ENCODE measurements around the gene MKS1. TPM values are rescaled to one million over a fixed set of nuclear protein-coding genes. Genes with fewer than 3 reads are reported as not detected.

MKS1 gene
- total and polyA plus RNA-seq, 11 donors: 3.3 to 15.1 (median 6.4) TPM

DNA sequence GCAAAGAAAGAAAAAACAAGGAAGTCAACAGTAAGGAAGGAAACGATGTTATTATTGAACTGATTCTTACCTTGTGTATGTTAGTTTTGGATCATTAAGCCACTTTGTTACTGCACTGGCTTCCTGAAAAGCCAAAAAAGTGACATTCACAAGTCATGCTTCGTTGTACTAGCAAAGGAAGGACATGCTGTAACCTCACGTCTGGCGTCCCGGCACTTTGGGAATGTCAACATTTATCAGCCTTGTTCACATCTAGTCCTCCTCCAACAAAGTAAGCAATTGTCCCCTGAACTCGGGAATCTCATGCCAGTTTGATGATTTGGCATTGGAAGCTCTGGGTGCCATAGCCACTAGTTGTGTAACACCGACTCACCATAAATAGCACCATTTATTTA is 731 bp upstream of the MKS1 start:
- H3K4me3 ChIP-seq: peak overlapping the region in 10 of 12 donors; percentile 54 to 93 (median 79)
- no peak for DNase-seq
- no peak for TF ChIP-seq POLR2A (IDR thresholded peaks at IDR 0.05)
- no peak for TF ChIP-seq CTCF (IDR thresholded peaks at IDR 0.05)
- intact Hi-C loops (cut with DNase I): loop anchor here in 1 of 10 donors (2.0 kb wide), 1 partner anchor 327 kb away; no protein-coding TSS in a partner anchor
- 50 to 70% (median 53%) methylated on average over 7 of the region's 7 CpGs for WGBS, 4 donors
- H3K9me3 ChIP-seq: no peaks in the 10 kb centered on the region
- H3K4me1 ChIP-seq: peaks cover 0 to 14% (median 6%) of the 10 kb centered on the region in 12 donors
- H3K27me3 ChIP-seq: peaks cover 0 to 11% (median 0%) of the 10 kb centered on the region in 9 donors
- no peak for ATAC-seq
- peak overlapping the region in 7 of 12 donors; percentile 63 to 84 (median 76) for H3K27ac ChIP-seq
- H3K36me3 ChIP-seq: peaks cover 0 to 23% (median 13%) of the 10 kb centered on the region in 9 donors

- ATAC-seq (no peak), DNase-seq (no peak)
- Histone ChIP-seq H3K27me3 (peaks cover 0 to 8% (median 0%) of the 10 kb centered on the region in 9 donors), H3K4me1 (peaks cover 0 to 14% (median 6%) of the 10 kb centered on the region in 12 donors), H3K4me3 (no peak overlapping the region), H3K36me3 (peaks cover 0 to 44% (median 33%) of the 10 kb centered on the region in 9 donors), H3K9me3 (no peaks in the 10 kb centered on the region), H3K27ac (no peak overlapping the region)
- intact Hi-C loops (cut with DNase I): loop anchor here in 1 of 10 donors (2.0 kb wide), 1 partner anchor 325 kb away; no protein-coding TSS in a partner anchor
- WGBS, 4 donors: 89 to 93% (median 90%) methylated on average over 3 of the region's 3 CpGs
- TF ChIP-seq CTCF (IDR thresholded peaks at IDR 0.05) (no peak), POLR2A (IDR thresholded peaks at IDR 0.05) (no peak)
These were observed 1.3 kb downstream of the MKS1 start for GRCh38 chr17:58217766-58218165.

DNA sequence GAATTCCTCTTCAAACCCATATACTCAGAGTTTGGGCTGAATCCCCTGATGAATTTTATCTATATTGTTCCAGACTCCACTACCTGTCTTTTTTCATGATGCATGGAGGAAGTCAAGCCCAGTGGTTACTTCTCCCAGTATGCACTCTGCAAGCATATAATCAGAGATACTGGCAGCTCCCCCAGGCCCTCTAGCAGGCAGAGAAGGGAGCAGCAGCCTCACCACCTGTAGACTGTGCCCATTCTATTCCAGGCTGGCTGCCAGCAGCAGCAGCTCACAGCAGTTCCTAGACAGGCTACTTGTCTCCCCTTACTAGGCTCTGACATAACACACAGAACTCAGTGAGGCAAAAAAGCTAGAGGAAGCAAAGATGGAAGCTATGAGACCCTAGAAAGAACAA is 3.4 kb downstream of the MKS1 start:
- Histone ChIP-seq H3K4me3 (no peak overlapping the region), H3K27ac (no peak overlapping the region), H3K27me3 (no peaks in the 10 kb centered on the region), H3K36me3 (peaks cover 0 to 64% (median 54%) of the 10 kb centered on the region in 9 donors), H3K9me3 (no peaks in the 10 kb centered on the region), H3K4me1 (peaks cover 0 to 14% (median 6%) of the 10 kb centered on the region in 12 donors)
- ATAC-seq (no peak), DNase-seq (no peak)
- TF ChIP-seq POLR2A (IDR thresholded peaks at IDR 0.05) (no peak), CTCF (IDR thresholded peaks at IDR 0.05) (no peak)
- intact Hi-C loops (cut with DNase I): no loop called here

GRCh38 chr17:58210922-58211321 is 8.1 kb downstream of the MKS1 start:
- TF ChIP-seq POLR2A (IDR thresholded peaks at IDR 0.05) (no peak), CTCF (IDR thresholded peaks at IDR 0.05) (no peak)
- WGBS, 4 donors: 82 to 84% (median 84%) methylated on average over 5 of the region's 5 CpGs

More at GRCh38 chr17:58210922-58211321, 8.1 kb downstream of the MKS1 start:
- ATAC-seq (no peak), DNase-seq (no peak)
- no peaks in the 10 kb centered on the region for H3K9me3 ChIP-seq
- peaks cover 0 to 95% (median 82%) of the 10 kb centered on the region in 9 donors for H3K36me3 ChIP-seq
- no peaks in the 10 kb centered on the region for H3K4me1 ChIP-seq
- H3K27ac ChIP-seq: no peak overlapping the region
- intact Hi-C loops (cut with DNase I): no loop called here
- no peaks in the 10 kb centered on the region for H3K27me3 ChIP-seq
- no peak overlapping the region for H3K4me3 ChIP-seq
